GM23248 (cell line): ENCODE results near the gene ZDHHC5.

Experiments
- EZH2 ChIP-seq: fragments of 200-600 bp; sonication (generic); IDR thresholded peaks from 2 replicates; pipeline ENCODE4 v1.6.1; 2018; ENCODE audit warnings: antibody characterized with exemption, mild to moderate bottlenecking; ENCODE audit not compliant: insufficient read depth, poor library complexity, severe bottlenecking
- EZH2phosphoT487 ChIP-seq: fragments of 200-600 bp; sonication (generic); IDR thresholded peaks from 2 replicates; pipeline ENCODE4 v1.6.1; 2018; ENCODE audit warnings: antibody characterized with exemption, moderate library complexity, mild to moderate bottlenecking, low read depth; ENCODE audit not compliant: insufficient read depth

DNA sequence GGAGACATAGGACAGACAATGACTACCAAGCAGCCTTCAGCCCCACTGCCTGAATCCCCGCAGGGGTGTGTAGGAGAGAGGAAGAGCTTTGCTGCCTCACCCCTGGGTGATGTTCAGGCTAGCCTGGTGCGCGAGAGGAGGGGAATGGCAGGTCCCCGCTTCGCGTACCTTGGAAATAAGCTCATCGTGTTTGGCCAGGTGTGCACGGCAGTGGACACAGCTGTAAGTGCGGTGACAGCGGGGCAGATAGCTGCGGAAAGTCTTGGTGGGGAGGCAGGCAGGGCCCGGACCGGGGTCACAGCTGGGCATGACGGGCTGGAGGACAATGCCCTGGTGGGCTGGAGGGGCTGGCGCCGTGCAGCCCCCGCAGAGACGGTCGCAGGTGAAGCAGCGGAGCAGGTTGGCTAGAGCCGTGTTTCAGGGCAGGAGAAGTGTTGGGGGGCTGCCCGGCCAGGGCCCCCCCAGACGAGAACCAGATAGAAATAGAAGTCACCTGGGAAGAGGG is 21.1 kb upstream of the ZDHHC5 start:
- TF ChIP-seq EZH2 (no peak), EZH2phosphoT487 (no peak)
